HEK293T (cell line): ENCODE data around the gene SCARB1.

ENCODE experiments used
- ELF4 ChIP-seq: fragments of 450-650 bp; IDR thresholded peaks from 2 replicates; pipeline ENCODE4 v1.6.1; 2017; ENCODE audit warnings: antibody characterized with exemption
- FOXM1 ChIP-seq: fragments of 450-650 bp; IDR thresholded peaks from 2 replicates; pipeline ENCODE4 v1.6.1; 2017; ENCODE audit warnings: mild to moderate bottlenecking, borderline replicate concordance
- L3MBTL2 ChIP-seq: fragments of 450-650 bp; conservative IDR thresholded peaks from 2 replicates; pipeline ENCODE4 v1.6.1; 2016; ENCODE audit warnings: mild to moderate bottlenecking
- LEF1 ChIP-seq: fragments of 450-650 bp; IDR thresholded peaks from 2 replicates; pipeline ENCODE4 v1.6.1; 2017; ENCODE audit warnings: mild to moderate bottlenecking, borderline replicate concordance
- SP1 ChIP-seq: fragments of 450-650 bp; IDR thresholded peaks from 2 replicates; pipeline ENCODE4 v1.6.1; 2017
- SUZ12 ChIP-seq: fragments of 450-650 bp; IDR thresholded peaks from 2 replicates; pipeline ENCODE4 v1.6.1; 2016; ENCODE audit warnings: mild to moderate bottlenecking
- TARDBP ChIP-seq: fragments of 450-650 bp; IDR thresholded peaks from 2 replicates; pipeline ENCODE4 v1.6.1; 2016
- ZNF384 ChIP-seq: fragments of 450-650 bp; IDR thresholded peaks from 2 replicates; pipeline ENCODE4 v1.6.1; 2016

- TF ChIP-seq TARDBP (0 out of 2 replicates have a peak, but pooled peaks have one; percentile 48), L3MBTL2 (no peak), FOXM1 (no peak), SP1 (no peak), SUZ12 (no peak), ELF4 (no peak), LEF1 (no peak), ZNF384 (no peak)
Observed at GRCh38 chr12:124883263-124884130, 19.8 kb upstream of the SCARB1 start.
